ENCODE measurements around the gene NRF1.
"Not testable (repeated sequence)": the region's sequence is repeated elsewhere in the genome, so short reads cannot be mapped to it uniquely, and the experiment has no call there.

NRF1 gene

DNA sequence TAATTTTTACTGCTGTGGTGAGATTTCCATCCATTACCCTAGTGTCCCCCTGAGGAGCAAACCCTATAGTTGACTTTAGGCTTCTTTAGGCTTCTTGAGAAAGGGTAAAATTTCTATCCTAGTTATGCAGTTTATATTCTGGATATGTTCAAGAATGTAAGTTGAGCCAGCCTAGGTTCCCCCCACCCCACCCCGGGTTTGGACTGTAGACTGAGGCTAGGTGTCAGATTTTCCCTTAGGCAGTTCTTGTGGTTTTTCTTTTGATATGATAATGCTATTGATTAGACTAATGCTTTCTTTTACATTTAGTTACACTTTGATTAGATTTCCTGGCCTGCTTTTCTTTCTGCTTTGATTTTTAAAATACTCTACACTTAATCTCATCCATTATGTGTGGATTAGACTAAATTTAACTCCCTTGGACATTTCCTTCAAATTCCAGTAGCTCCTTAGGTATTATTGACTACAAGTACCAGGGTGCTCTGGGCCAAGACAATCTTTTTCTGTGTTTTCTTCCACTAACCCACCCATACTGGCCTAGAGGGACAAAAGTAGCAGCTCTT lies 37.7 kb downstream of the NRF1 start:
- no peak for DNase-seq (ENCODE audit: low read depth)

DNA sequence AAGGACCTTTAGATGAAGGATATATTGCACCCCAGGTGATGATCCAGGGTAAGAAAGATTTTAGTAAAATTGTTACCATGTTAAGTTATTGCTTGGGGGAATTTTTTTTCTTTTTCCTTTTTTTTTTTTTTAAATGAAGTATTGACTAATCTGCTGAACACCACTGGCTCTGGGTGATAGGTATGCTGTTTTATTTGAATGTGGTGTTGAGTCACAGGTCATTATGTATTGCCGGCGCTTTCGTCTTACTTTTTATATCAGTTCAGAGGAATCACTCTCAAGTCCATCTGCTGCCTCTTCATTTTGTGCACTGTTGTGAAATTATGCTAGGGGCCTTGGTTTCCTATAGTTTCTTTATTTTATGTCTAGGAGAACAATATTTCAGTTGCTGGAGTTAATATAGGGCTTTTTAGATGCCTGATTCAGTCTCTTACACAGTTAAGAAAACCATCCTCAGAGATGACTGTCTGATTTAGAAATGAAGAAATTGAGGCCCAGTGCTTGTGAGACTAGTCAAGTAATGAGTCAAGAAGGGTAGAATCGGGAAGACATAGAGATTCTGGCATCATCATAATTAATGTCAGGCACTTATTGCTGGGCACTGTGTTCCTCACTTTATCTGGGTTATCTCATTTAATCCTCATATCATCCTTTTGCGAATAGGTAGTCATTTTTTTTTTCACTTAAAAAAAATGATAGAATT lies 38.7 kb downstream of the NRF1 start:
- DNase-seq (ENCODE audit: low read depth) = no peak

DNA sequence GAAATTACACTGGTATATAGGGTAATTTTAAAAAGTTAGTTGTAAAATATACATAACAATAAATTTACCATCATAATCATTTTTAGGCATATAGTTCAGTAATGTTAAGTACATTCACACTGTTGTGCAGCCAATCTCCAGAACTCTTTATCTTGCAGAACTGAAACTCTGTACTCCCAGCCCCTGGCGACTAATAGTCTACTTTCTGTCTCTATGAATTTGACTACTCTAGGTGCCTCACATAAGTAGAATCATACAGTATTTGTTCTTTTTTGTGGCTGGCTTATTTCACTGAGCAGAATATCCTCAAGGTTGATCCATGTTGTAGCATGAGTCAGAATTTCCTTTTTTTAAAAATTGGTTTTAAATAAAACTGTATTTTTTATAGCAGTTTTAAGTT lies 41.4 kb downstream of the NRF1 start:
- DNase-seq (ENCODE audit: low read depth) = no peak

DNA sequence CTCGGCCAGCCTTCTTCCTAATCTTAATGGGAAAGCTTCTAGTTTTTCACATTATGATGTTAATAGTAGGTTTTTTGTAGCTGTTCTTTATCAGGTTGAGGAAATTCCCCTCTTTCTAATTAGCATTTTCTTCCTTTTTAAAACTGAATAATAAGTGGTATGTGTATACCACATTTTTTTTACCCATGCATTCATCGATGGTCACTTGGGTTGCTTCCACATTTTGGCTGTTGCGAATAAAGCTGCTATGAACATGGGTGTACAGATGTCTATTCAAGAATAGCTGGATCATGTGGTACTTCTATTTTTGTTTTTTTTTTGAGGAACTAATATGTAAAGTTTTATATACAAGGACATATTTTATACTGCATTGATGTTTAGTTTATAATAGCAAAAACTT lies 44.3 kb downstream of the NRF1 start:
- DNase-seq (ENCODE audit: low read depth) = no peak

- DNase-seq (ENCODE audit: low read depth) = no peak
Observed at GRCh38 chr7:129657363-129657762, 45.8 kb downstream of the NRF1 start.

GRCh38 chr7:129659907-129660306 lies 48.4 kb downstream of the NRF1 start:
- DNase-seq (ENCODE audit: low read depth) = not testable (repeated sequence)

GRCh38 chr7:129661645-129662182 lies 50.2 kb downstream of the NRF1 start:
- DNase-seq (ENCODE audit: low read depth) = no peak

- not testable (repeated sequence) for DNase-seq (ENCODE audit: low read depth)
Observed at GRCh38 chr7:129663240-129663639, 51.7 kb downstream of the NRF1 start.

DNA sequence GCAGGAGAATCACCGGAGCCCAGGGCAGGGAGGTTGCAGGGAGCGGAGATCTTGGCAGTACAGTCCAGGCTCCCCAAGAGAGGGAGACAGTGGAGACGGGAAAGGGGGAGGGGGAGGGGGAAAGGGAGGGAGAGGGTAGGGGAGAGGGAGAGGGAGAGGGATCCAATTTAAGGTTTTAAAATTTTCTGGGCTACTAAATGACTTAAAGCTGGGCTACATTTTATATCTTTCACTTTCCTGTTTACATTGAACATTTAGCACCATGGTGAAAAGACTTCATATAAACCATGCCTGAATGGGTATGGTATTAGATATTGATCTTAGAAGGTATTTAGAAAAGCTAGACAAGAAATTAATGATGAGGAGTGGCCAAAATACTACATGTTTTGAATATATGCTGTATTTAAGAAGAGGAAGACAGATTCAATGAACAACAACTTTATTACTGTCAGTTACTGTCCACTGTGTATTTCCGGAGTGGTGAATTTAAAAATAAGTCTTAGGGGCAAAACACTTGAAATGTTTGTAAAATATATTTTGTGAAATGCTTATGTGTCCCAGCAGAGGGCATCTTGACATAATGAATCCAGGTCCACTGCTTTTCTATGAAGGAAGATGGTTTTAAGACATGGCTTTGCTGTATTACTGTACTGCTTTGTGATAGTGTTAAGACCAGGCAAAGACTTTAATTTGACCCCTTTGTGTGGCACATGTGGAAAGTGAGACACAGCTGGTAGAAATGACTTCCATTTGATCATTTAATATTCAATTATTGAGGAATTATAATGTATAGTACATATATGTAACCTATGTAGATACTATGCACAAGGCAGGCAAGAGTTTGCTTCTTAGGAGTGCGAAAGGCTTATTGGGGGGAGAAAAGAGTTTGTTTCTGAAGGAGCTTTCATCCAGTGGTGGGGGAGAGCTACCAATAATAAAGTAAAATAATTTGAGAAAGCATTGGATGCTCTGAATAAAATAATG lies 52.8 kb downstream of the NRF1 start:
- no peak for DNase-seq (ENCODE audit: low read depth)

DNA sequence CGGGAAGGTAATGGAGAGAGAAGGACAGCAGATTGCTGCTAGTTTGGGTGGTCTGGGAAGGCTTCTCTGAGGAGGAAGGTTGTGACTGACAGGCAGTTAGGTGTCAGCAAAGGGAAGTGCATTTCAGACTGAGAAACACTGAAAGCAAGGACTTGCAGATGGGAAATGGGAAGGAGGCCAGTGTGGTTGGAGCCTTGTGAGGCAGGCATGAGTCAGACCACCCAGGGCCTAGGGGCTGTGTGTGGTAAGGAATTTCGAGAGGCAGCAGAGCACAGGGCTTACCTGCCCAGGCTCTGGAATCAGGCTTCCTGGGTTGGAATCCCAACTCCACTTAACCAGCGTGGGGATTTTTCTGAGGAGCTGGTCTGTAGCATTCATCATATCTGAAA lies 53.5 kb downstream of the NRF1 start:
- no peak for DNase-seq (ENCODE audit: low read depth)

GRCh38 chr7:129667116-129667515 lies 55.6 kb downstream of the NRF1 start:
- DNase-seq (ENCODE audit: low read depth) = no peak

- DNase-seq (ENCODE audit: low read depth) = no peak
Observed at GRCh38 chr7:129667551-129667950, 56.0 kb downstream of the NRF1 start.

DNA sequence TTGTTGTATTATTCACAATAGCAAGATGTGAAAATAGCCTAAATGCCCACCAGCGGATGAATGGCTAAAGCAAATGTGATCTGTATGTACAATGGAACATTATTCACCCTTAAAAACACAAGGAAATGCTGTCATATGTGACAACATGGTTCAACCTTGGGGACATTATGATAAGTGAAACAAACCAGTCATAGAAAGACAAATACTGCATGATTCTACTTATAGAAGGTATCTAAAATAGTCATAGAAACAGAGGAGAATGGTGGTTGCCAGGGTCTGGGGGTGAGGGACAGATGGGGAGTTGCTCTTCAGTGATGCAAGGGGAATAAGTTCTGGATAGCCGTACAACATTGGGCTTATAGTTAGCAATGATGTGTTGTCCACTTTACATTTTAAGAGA lies 58.4 kb downstream of the NRF1 start:
- no peak for DNase-seq (ENCODE audit: low read depth)

DNA sequence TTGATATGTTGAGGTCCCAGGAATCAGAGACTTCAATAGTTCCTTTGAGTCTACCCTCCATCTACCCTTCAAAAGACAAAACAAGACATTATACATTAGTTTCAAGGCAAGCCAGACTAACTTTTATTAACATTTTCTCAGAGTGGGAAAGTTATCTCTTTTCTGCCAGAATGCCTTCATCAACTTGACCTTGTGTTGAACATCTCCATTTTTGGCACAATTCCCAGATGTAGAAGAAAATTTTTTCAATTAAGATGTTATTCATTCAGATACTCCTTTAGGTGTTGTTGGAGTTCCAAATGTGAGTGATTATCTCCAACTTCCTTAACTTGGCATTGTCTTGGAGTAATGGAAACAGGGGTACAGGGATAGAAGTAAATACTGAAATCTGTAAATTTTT lies 59.1 kb downstream of the NRF1 start:
- DNase-seq (ENCODE audit: low read depth) = no peak

- DNase-seq (ENCODE audit: low read depth) = no peak
Observed at GRCh38 chr7:129671266-129671665, 59.7 kb downstream of the NRF1 start.

GRCh38 chr7:129674475-129674874 lies 63.0 kb downstream of the NRF1 start:
- not testable (repeated sequence) for DNase-seq (ENCODE audit: low read depth)

GRCh38 chr7:129675521-129675920 lies 64.0 kb downstream of the NRF1 start:
- no peak for DNase-seq (ENCODE audit: low read depth)

GRCh38 chr7:129676017-129676897 lies 64.7 kb downstream of the NRF1 start:
- peak; percentile 80 for DNase-seq (ENCODE audit: low read depth)

- no peak for DNase-seq (ENCODE audit: low read depth)
Observed at GRCh38 chr7:129677796-129678195, 66.3 kb downstream of the NRF1 start.

GRCh38 chr7:129678606-129679005 lies 67.1 kb downstream of the NRF1 start:
- DNase-seq (ENCODE audit: low read depth) = no peak

DNA sequence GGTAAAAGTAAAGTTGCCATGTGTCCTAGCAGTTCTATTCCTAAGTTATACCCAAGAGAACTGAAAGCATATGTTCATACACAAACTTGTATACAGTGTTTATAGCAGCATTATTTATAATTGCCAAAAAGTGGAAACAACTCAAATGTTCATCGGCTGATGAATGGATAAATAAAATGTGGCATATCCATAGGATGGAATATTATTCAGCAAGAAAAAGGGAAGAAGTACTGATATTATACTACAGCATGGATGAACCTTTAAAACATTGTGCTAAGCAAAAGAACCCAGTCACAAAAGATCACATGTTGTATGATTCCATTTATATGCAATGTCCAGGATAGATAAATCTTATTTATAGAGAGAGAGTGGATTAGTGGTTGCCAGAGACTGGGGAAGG lies 68.9 kb downstream of the NRF1 start:
- DNase-seq (ENCODE audit: low read depth) = no peak

DNA sequence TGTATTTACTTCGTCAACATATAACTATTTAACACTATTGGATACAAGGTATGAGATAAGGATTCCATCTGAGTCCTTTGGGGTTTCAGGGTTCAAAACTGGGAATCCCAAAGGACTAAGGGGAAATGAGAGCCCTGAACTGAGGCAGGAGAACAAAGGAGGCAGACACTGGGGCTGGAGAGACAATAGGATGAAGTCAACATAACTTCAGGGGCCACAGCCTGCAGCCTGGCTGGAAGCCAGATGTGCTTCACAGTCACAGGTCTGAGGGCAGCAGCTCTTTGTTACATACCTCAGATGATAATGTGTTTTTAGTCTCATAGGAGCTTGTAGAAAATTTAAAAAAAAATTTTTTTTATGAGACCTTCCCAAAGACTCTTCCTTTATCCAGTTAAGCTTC lies 73.3 kb downstream of the NRF1 start:
- no peak for DNase-seq (ENCODE audit: low read depth)
